SIG-M5 (cell line): ENCODE results near the gene IL22RA1.

Source experiments
- DNase-seq: peaks from one replicate; lab custom pipeline; 2025; lab: John Stamatoyannopoulos, UW

The IL22RA1 gene

DNA sequence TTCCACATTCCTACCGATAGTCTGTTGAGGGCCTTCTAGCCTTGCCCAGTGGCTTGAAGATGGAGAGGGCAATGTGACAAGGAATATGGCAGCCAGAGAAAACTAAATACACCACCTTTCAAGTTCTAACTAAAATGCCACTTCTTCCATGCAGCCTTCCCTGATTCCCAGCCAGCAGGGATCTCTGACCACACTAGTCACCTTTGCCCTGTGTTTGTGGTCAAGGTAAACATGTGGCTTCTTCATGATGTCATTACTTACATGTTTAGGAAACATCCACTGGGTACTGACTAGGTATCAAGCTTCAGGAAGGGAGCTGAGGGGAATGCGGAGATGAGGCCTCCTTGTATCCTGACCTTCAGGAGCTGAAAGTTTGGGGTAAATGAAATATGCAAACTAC is 22.6 kb upstream of the IL22RA1 start:
- DNase-seq = no peak

GRCh38 chr1:24164004-24164403 is 21.1 kb upstream of the IL22RA1 start:
- no peak for DNase-seq

GRCh38 chr1:24162201-24162600 is 19.3 kb upstream of the IL22RA1 start:
- DNase-seq = no peak

GRCh38 chr1:24161270-24161669 is 18.3 kb upstream of the IL22RA1 start:
- DNase-seq = no peak

- DNase-seq = no peak
Observed at GRCh38 chr1:24159366-24159765, 16.4 kb upstream of the IL22RA1 start.

- no peak for DNase-seq
Observed at GRCh38 chr1:24157918-24158481, 15.1 kb upstream of the IL22RA1 start.

GRCh38 chr1:24156542-24157260 is 13.8 kb upstream of the IL22RA1 start:
- DNase-seq = no peak

DNA sequence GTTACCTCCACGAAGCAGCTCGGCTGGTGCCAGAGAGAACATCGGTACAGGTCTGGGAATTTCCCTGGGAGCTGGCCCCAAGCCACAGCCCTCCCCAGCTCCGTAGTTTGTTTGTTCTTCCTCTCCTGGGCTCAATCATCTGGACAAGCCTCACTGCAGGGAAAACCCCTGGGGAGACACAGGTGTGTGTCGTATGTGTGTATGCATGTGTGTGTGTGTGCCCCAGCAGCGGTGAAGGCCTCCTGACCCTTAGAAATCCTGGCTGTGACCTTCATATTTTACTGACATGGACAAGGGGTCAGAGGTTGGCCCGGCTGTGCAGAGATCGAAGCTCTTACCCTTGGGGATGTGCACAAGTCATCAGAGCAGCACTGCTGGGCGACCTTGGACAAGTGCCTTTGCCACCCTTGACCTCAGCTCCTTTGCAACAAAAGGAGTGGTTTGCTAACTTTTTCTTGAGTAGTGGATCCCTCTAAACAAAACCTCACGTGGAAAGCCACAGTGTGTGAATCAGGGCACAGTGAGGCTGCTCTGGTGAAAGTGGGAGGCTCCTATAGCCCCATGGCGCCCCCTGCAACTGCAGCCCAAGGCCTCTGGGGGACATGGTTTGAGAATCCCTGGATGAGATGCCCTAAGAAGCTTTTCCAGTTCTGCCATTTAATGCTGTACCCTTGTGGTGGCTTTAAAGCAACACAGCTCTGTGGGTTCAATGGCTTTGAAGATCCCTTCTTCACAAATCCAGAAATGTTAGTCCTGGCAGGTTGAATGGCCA is 12.3 kb upstream of the IL22RA1 start:
- no peak for DNase-seq

DNA sequence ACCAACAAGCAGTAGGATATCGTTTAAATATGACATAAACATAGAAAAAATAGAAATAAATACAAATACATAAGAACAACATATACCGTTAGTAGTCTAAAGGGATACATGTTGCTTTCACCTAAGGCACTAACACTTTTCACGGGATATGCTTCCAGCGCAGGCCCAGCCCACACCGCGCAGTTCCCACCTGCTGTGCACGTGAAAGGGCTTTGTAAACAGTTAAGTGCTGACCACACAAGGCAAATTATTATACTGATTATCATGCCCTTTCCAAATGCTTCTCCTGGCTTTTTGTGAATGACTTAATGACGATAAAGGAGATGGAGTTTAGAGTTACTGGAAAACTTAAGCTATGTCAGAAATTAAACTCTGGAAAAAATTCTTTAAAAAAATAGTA is 11.3 kb upstream of the IL22RA1 start:
- DNase-seq = no peak

- DNase-seq = no peak
Observed at GRCh38 chr1:24152631-24153494, 9.9 kb upstream of the IL22RA1 start.

GRCh38 chr1:24151175-24151533 is 8.2 kb upstream of the IL22RA1 start:
- no peak for DNase-seq

GRCh38 chr1:24150234-24151174 is 7.6 kb upstream of the IL22RA1 start:
- no peak for DNase-seq

GRCh38 chr1:24149866-24150233 is 6.9 kb upstream of the IL22RA1 start:
- DNase-seq = no peak

DNA sequence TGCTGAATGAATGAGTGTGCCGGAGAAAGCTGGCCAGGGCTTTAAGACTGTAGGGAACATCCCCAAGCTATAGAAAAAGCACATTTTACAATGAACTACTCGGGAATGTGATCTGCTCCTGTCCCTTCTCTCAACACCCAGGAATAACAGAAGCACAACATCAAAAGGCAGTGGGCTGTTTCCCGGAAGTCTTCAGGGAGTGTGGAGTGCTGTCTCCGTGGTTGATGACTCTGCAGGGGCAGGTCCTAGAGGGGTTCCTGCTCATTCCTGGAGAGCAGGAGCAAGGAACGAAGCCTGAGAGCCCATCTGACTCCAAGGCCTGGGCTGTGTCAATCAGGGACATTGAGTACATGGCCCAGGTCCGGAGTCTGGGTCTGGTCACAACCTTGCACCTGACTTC is 4.9 kb upstream of the IL22RA1 start:
- no peak for DNase-seq

DNA sequence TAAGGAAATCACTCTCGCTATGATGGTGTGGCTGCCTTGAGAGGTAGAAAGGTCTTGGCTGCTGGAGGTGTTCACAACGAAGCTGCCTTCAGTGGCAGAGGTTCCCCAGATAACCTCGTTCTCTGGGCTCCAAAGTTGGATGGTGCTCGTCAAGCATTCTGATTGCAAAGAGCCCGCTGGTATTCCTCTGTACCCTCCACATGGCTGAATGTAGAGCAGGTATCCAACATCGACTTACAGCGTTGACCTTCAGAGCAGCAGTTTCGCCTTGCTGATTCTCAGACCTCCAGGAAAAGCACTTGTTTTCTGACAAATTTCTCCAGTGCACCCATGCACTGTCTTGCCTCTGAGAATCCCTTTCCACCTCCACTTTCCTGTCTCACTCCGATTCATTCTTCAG is 4.3 kb upstream of the IL22RA1 start:
- no peak for DNase-seq

- DNase-seq = no peak
Observed at GRCh38 chr1:24141311-24141997, 1.5 kb downstream of the IL22RA1 start.

GRCh38 chr1:24140741-24141181 is 2.2 kb downstream of the IL22RA1 start:
- no peak for DNase-seq

GRCh38 chr1:24139841-24140425 is 3.0 kb downstream of the IL22RA1 start:
- no peak for DNase-seq

DNA sequence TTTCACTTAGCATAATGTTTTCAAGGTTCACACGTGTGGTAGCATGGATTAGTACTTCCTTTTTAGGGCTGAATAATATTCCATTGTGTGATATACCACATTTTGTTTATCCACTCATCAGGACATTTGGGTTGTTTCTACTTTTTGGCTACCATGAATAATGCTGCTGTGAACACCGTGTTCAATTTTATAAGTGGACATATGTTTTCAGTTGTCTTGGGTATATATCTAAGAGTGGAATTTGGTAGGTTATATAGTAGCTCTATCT is 3.8 kb downstream of the IL22RA1 start:
- no peak for DNase-seq

GRCh38 chr1:24138476-24139221 is 4.3 kb downstream of the IL22RA1 start:
- DNase-seq = no peak
